Uterus (tissue), 2 donors: ENCODE measurements around the gene GLIPR1.

Source experiments
- CTCF ChIP-seq, 4 experiments: fragments of 200-600 bp in 2 of 4; fragments of 450-650 bp in 2 of 4; sonication (generic) in 2 of 4; IDR thresholded peaks; one replicate each; pipeline ENCODE4 v1.5.1; 2016 to 2019; ENCODE audit warnings: antibody characterized with exemption in 4 of 4, mild to moderate bottlenecking in 2 of 4, moderate library complexity in 1 of 4
- POLR2A ChIP-seq, 2 donors: fragments of 450-650 bp; IDR thresholded peaks; one replicate each; pipeline ENCODE4 v1.6.1; 2016; ENCODE audit warnings: antibody characterized with exemption in 2 of 2, mild to moderate bottlenecking in 1 of 2, moderate library complexity in 1 of 2

- TF ChIP-seq POLR2A (IDR thresholded peaks at IDR 0.05) (no peak), CTCF (IDR thresholded peaks at IDR 0.05) (no peak)
Measured at GRCh38 chr12:75543529-75543928, 63.0 kb downstream of the GLIPR1 start.
